ENCODE measurements around the gene DNAJC15.

DNAJC15 gene

GRCh38 chr13:43154839-43155238 lies 131.5 kb downstream of the DNAJC15 start:
- no peak for DNase-seq (ENCODE audit: low spot score)

- no peak for DNase-seq (ENCODE audit: low spot score)
These were observed 133.5 kb downstream of the DNAJC15 start for GRCh38 chr13:43156916-43157315.

- no peak for DNase-seq (ENCODE audit: low spot score)
These were observed 134.4 kb downstream of the DNAJC15 start for GRCh38 chr13:43157796-43158195.

GRCh38 chr13:43158516-43158915 lies 135.1 kb downstream of the DNAJC15 start:
- DNase-seq (ENCODE audit: low spot score) = no peak

DNA sequence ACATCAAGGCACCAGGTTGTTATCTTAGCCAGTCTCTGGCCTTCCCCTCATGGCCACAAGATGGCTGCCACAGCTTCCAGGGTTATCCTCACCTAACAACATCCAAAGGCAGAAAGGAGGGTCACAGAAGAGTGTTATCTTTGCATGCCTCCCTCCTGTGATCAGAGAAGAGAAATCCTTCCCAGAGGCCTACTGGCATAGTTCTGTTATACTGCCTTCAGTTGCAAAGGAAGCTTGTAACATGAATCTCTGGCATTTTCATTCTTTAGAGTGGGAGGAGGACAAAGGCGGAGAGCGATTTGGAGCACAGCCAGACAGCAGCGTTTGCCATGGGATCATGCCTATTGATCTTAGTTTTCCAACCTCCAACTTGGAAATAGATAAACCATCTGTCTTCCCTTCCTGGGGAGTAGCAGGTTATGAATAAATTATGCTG lies 135.7 kb downstream of the DNAJC15 start:
- no peak for DNase-seq (ENCODE audit: low spot score)

All from SW480 (cell line).